GM19372 (cell line): ENCODE measurements around the gene PRR14L.

Source experiments
- ATAC-seq: cut with Tn5 transposase; IDR thresholded peaks from one replicate; pipeline ENCODE4 v1.9.1; 2021; ENCODE audit warnings: mild to moderate bottlenecking, low read depth, moderate library complexity; ENCODE audit not compliant: unreplicated experiment

Gene PRR14L

DNA sequence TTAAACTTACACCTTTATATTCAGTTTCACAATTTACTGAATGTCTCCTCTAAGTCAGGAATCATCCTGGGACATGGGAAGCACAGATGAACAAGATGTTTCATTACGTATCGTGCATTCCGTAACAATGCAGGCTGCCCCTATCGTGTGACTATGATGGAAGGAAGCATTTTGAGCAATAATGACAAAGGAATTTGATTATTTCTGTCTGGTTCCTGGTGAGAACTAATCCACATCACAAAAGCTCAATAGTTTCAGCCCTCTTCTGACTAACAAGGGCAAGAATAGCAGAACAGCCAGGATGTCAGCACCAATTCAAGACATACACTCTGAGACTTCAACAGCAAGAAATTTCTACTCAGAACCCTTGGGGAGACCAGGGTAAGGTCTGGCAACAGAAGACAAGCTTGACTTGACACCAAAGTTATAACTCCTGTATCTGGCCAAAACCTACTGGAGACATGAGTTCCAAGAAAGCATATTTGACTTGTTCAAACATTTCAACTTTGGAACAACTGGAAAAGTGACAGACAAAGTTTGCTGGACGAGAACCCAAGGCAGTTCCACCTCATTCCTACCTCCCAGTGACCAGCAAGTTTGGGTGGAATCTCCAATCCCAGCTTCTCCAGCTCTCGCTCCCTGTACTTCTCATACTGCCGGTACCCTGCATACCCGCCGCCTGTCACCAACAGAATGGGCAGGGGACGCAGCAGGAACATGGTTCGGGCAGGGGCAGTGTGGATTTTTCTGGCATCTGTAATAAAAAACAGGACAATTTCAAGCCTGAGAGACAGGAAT is 102.2 kb downstream of the PRR14L start:
- no peak for ATAC-seq

DNA sequence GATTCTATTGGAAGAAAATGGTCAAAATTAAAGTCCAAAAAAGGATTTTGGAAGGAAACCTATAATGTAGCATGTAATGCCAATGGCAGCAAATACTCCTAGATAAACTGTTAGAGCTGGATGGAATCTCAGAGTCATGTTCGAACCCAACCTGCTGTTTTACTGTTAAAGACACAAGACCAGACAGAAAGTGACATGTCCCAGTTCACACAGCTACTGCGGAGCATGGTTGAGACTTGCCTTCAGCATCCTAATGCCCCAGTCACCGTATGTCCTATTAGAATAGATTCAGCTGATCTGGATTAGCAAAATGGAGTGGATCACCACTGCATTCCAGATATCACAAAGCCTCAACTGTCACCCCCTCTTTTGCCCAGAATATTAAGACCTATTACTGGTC is 102.9 kb downstream of the PRR14L start:
- ATAC-seq: no peak

DNA sequence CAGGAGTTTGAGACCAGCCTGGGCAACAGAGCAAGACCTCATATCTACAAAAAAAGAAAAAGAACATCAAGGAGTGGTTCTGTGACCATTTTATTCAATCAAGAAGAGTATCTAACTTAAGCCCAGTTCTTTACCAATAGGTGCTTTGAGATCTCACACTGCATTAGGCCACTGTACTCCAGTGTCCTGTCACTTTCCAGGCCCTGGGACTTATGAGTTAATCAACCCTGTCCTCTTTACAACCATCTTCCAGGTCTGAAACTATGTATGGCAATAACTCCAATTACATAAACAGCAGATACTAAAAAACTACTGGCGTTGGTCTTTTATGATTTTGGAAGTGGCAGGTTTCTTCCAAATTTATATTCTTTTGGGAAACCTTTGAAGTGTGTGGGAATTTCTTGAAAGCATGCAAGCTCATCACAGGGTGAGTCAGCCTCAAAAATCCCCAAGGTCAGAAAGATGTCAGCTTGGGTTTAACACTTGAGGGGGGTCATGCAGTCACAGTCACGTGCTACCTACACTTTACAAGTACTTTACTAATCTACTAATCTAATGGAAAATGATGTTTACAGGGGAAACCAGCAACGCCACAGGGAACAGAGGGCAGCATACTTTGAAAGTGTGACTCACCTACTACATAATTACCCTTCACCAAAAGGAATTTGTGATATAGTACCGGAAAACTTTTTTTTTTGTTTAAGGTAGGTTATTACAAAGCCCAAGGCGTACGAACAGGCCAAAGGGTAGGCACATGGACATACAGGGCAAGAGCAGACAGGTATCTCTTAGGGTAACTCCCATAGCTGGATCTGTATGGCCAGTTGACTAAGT is 103.5 kb downstream of the PRR14L start:
- no peak for ATAC-seq

DNA sequence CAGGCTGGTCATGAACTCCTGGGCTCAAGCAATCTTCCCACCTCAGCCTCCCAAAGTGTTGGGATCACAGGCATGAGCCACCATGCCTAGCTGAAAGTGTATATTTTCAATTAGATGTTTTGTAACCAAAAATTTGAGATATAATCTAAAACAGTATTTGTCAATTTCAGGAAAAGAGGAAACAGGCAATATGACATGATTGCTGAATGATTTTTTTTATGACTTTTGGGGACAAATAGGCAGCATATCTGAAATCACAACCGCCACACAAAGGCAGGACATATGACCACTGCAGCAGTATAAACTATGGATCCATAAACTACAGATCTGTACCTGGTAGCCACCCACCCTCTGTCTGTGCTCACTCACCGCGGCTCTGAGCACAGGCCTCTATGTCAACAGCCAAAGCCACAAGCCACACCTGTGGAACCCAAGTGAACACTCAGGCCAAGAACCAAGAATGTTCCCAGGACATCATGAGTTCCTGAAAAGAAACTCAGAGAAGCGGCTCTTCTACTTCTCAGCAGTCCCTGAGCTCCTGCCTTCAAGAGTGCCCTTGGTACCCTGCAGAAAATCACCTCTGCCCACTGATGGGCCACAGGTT is 110.4 kb downstream of the PRR14L start:
- no peak for ATAC-seq

DNA sequence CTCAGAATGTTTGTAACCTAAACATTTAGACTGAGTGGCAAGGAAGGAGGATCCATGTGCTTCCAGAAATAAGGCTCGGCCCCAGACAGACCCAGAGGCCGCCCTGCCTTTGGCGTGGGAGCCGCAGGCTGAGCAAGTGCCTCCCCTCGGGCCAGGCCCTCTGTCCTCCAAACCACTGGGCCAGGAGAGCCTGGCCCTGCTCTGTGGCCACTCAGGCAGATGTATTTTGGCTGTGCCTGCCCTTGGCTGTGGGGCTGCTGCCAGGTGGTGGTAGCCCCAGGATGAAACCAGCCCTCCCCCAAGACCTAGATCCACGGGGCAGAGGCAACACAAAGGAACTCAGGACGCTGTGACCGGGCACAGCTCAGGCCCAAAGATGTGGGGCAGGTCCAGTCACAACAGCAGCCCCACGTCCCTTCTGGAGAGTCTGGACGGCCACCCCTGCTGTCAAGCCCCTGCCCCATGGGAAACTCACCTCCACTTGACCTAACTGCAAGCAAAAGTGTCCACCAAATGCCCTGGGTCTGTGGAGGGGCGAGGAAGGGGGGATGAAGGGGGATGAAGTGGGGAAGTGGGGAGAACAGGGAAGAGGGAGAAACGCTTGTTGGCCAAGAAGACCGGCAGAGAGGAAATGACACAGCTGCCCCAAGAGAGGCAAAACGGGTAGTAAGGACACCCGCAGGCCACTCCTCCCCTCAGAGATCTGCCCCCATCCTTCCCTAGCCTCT is 111.9 kb downstream of the PRR14L start:
- ATAC-seq: no peak

DNA sequence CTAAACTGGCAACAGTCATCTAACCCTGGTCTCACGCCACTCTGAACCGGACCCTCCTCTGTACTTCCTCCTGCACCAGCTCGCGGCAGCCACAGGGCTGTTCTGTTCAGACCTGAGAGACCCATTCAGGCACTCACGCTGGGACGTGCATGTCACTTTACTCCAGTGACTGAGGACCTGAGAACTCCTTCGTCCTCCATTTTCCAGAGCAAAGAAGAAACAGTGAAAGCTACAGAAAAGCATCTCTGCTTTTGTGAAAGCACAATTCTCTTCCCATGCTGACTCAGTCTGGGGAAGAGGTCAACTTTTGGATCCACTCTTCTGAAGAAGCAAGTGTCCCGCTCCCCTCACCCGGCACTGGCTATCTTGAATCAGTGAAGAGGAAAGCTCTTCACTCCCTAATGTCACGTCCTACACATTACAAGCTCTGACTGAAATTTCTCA is 112.5 kb downstream of the PRR14L start:
- ATAC-seq: peak; percentile 60

DNA sequence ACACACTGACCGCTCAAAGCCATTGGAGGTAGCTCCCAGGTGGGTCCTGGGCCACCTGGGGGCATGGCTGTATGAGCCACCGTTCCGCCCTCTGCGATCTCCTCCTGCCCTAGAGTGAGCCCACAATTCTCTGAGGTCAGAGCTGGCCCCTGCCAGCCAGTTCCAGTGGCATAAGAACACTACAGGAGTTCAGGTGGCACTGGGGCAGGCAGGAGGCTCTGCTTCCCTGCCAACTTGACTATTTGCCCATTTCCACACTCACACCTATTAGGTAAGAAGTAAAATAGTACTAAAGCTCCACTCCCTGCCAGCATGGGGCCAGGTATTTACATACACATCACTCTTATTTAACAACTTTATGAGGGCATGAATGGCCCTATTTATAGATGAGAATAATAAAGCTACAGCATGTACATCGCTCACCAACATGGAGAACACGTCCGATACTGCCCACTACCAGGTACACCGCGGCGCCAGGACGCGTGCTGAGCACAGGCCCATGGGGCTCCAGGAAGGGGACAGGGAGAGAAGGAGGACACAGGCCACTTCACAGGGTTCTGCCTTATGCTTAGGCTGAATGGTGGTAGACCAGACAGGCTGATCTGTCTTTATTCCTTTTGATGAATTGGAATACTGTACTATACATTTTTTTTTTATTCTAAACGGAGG is 114.2 kb downstream of the PRR14L start:
- ATAC-seq: no peak

DNA sequence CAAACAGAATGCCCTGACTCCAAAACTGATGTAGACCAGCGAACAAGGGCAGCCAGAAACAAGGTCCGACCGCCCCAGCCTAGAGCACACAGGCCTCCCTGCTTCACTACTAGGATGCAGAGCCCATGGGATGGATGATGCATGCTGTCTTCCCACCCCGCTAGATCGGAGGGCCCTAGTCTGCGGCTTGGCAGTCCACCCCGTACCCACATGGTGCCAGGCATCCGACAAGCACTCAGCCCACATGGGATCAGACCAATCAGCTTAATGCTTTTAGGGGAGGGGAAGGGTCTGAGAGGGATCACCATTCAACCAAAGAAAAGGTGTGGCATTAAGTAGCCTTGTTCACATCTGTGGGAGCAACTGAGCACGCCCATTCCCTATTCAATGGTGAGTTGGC is 118.5 kb downstream of the PRR14L start:
- ATAC-seq: no peak
